Stimulated activated CD8-positive, alpha-beta memory T cell treated with anti-CD3 and anti-CD28 coated beads, Interleukin-7, amount 100 ng/mL, for 48 hours (primary cell): ENCODE data around the gene PCDH9.
"Not testable (repeated sequence)": the region's sequence is repeated elsewhere in the genome, so short reads cannot be mapped to it uniquely, and the experiment has no call there.

Experiments used
- DNase-seq, 2 donors: peaks; one replicate each; pipeline ENCODE4 v3.0.0-alpha.2; 2020; ENCODE audit warnings: low read depth in 1 of 2; ENCODE audit errors: extremely low read depth in 1 of 2

The PCDH9 gene

GRCh38 chr13:66329988-66330451, 900.1 kb downstream of the PCDH9 start:
- no peak for DNase-seq

DNA sequence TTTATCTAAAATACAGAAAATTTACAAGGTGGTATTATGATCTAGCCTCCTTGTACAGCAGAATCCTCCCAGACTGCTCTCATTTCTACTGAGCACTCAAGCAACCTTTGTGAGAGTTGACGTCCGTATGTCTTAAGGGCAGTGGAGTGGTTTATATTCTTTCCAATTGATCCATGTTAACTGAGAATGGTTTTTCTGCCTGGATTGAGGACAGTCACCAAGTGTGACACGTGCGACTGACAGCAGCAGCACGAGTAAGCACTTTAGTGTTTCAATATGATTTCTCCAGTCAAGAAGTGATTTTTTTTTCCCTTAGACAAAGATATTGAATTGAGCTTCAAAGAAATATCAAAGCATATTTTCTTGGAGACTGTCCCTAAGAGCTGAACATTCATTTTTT, 901.7 kb downstream of the PCDH9 start:
- no peak for DNase-seq

DNA sequence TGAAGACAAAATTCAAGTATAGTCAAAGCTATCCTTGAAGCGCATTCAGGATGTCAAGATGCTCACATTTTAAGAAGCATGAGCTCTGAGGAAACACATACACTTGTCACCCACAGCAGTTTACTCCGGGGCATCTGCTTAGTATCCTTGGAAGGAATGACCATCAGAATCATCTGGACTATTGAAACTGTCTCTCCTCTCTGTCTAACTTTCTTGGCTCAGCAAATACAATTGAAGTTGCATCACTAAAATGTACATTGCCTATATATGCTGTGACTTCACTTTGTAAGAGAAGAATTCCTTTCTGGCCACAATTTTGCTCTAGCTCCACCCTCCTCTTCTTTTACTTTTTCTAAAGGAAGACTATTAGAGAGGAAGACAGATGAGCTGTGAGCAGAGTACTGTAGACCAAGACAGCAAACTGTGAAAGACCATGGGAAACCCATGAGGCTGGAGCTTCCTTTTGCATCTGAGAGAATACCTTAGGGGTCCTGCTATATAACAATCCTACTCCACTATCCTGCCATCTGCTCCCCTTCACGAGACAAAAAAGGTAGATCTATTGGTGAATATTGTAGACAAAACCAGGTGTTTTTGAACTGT, 906.3 kb downstream of the PCDH9 start:
- DNase-seq: no peak

DNA sequence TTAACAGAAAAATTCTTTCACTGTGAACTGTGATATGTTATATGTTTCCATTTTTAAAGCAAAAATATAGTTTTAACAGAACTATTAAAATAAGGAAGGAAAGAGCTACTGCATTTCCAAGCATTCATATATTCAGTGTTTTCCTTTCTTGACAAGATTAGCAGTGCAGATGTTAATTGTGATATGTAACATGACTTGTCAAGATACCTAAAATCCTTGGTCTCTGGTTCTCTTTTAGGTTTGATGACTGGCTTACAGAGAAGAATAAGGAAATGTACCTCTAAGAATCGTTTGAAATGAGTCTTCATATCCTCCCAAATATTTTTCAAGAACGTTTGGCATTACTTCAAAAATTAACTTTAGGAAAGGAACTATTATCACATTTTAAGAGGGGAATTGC, 907.2 kb downstream of the PCDH9 start:
- DNase-seq: no peak

- DNase-seq: no peak
Observed at GRCh38 chr13:66322193-66322740, 907.9 kb downstream of the PCDH9 start.

DNA sequence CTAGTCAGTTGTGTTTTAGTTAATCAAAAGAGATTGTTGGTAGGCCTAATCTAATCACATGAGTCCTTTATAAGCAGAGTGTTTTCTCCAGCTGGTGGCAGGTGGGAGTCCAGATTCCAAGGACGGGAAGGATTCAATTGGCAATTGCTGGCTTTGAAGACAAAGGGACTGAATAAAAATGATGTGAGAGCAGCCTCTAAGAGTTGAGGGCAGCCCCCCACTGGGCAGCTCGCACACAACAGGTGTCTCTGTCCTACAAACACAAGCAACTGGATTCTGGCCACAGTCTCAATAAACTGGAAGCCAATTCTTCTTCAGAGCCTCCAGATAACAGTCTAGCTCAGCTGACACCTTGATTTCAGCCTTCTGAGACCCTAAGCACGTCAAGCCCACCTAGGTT, 915.2 kb downstream of the PCDH9 start:
- DNase-seq: no peak

GRCh38 chr13:66313413-66313812, 916.7 kb downstream of the PCDH9 start:
- no peak for DNase-seq

DNA sequence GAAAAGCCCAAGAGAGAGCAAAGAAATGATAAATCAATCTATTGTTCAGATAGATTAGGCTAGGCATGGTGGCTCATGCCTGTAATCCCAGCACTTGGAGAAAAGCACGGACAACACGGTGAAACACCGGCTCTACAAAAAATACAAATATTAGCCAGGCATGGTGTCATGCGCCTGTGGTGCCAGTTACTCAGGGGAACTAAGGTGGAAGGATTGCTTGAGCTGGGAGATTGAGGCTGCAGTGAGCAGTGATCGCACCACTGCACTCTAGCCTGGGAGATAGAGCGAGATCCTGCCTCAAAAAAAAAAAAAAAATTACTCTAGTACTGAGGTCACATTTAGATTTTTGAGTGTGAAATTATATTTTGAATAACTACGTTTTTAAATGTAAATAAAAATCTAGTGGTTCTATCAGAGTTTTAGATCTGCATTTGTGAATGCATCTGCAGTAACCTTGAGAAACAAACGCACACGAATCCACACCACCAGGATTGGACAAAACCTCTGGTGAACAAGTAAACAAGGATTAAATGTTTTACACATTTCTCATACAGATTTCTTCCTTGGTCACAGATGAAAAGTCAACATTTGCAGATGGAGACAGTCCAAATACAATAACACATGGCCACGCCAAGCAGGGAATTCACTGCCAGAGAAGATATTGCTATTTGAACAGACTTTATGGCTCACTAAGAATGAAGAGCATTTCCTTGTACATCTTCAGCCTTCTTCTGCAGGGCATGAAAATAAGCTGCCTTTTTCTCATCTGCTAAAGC, 917.6 kb downstream of the PCDH9 start:
- no peak for DNase-seq

- DNase-seq: no peak
Observed at GRCh38 chr13:66305961-66306617, 924.0 kb downstream of the PCDH9 start.

GRCh38 chr13:66301482-66301881, 928.7 kb downstream of the PCDH9 start:
- no peak for DNase-seq

DNA sequence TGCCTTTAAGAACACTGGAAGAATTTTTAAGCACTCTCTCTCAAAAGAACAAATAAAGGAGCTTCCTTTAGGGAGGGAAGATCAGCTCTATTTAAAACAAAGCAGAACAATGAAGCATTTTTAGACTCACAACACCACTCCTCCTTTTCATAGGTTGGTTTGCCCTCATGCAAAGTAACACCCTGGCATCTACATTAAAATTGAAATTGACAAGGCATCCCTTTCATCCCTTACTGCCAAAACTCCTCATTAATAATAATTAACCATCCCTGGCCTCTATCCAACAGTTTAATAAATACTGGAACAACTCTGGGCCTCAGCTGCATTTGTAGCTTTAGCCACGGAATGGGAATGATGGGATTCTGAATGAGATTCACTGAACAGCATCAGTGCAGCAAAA, 929.1 kb downstream of the PCDH9 start:
- no peak for DNase-seq

DNA sequence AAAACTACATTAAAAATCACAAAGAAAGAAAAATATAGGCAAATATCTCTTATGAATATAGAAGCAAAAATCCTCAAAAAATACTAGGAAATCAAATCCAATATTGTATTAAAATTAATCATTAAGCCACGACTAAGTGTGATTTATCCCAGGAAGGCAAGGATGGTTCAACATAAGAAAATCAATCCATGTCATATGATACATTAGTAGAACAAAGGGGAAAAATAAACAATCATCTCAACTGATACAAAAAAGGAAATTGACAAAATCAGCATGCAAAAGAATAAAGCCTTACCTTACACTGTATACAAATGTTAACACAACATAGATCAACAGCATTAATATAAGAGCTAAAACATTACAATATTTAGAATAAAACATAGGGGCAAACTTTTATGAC, 933.3 kb downstream of the PCDH9 start:
- no peak for DNase-seq

- no peak for DNase-seq
Observed at GRCh38 chr13:66296328-66296727, 933.8 kb downstream of the PCDH9 start.

- DNase-seq: not testable (repeated sequence)
Observed at GRCh38 chr13:66286806-66287205, 943.3 kb downstream of the PCDH9 start.

DNA sequence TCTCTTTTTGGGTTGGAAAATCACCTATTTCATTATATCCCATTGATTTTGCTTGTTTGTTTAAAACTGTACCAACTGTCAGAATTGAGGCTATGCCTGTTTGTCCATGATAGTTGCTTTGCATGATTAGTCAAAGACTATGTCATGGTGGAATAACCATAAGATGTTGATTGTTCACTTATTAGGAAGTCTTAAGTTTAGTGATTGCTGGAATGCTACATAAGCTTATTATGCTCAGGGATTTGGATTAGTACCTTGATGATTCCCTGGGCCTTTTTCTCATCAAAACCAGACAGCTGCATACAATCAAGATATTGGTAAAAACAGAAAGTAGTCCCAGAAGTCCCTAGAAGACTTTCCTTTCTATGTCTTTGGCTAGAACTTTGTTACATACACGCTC, 954.7 kb downstream of the PCDH9 start:
- DNase-seq: no peak

DNA sequence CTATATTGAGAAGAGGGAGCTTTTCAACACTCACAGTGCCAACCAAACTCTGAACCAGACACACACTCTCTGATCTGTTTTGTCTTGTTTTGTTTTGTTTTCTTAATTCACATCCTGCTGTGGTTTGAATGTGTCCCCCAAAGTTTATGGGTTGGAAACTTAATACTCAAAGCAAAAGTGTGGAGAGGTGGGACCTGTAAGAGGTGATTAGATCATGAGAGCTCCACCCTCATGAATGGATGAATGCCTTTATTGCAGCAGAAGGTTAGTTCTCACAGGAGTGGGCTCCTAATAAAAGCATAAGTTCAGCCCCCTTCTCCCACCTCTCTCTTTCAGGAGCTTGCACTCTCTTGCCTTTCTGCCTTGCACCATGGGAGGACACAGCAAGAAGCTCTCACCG, 957.1 kb downstream of the PCDH9 start:
- DNase-seq: no peak

- no peak for DNase-seq
Observed at GRCh38 chr13:66266761-66267160, 963.4 kb downstream of the PCDH9 start.

DNA sequence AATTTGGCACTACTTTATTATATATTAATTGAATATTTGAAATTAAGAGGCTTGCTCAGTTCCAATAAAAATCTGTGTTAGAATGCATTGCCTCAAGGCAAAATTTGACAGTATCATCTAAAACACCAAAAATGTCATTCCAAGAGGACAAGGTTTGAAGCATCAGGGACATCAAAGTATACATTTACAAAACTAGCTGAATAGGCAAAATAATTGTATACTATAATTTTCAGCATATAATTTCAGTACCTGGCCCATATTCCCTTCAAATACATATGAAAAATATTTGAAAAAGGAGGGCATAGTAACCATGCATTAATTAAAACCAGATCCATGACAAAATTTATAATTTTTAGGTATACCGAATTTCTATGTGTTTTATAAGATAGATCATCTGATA, 963.8 kb downstream of the PCDH9 start:
- no peak for DNase-seq

GRCh38 chr13:66265371-66265770, 964.8 kb downstream of the PCDH9 start:
- no peak for DNase-seq

GRCh38 chr13:66264971-66265370, 965.2 kb downstream of the PCDH9 start:
- no peak for DNase-seq

DNA sequence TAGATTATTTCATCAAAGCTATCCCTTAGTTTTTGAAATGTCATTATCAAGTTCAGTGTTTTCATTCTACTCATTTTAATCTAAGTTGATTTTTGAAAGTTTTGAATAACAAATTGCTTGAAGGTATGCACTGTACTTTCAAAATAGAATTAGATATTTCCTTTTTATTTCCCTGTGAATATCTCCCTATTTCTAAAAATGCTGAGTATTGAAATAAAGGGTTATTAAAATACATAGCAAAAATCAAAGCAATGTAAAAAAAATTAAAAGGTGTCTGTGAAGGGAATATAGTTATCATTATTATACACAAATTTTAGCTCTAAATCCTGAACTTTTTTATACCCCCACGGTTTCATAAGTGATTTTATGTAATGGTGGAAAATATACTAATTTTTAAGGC, 967.8 kb downstream of the PCDH9 start:
- DNase-seq: no peak

- not testable (repeated sequence) for DNase-seq
Observed at GRCh38 chr13:66259426-66259825, 970.7 kb downstream of the PCDH9 start.
